Motor neuron (in vitro differentiated cells): ENCODE measurements around the gene FAM200C. TPM values are rescaled to one million over a fixed set of nuclear protein-coding genes. Genes with fewer than 3 reads are reported as not detected.

Experiments used
- total RNA-seq, 8 experiments: library from RNA; unstranded; fragments of 300-600 nt; gene quantifications; 2 replicates each; pipeline versions ENCODE4 v1.2.3 to v1.2.4, GENCODE V29; 2022

Gene FAM200C
- total RNA-seq, 8 experiments from 2014 or later, result 3.8 to 19.7 (median 11.6) TPM

Other genes starting within 250 kb of the FAM200C start
- gene FABP6, start 170.5 kb downstream of the FAM200C start, total RNA-seq, result 1 to 10 TPM in 5 of 8 experiments, not detected in 3; 1.5 to 2.6 (median 1.6) TPM
- 10 to 100 TPM in 1 of 8 experiments, 1 to 10 TPM in 4, under 1 TPM in 3; 0.10 to 10.0 (median 1.4) TPM for gene CCNJL, start 87.5 kb downstream of the FAM200C start, total RNA-seq
- under 1 TPM in 7 of 8 experiments, not detected in 1; 0.05 to 0.86 (median 0.25) TPM for gene C1QTNF2, start 29.4 kb downstream of the FAM200C start, total RNA-seq
- 10 to 100 TPM; 44.1 to 66.9 (median 61.5) TPM for gene SLU7, start 19.0 kb upstream of the FAM200C start, total RNA-seq
- gene PTTG1, start 21.8 kb upstream of the FAM200C start, total RNA-seq, result 100 to 1,000 TPM in 2 of 8 experiments, 10 to 100 TPM in 4, 1 to 10 TPM in 2; 3.1 to 201 (median 21.9) TPM